ENCODE data around the gene BAIAP2L1.

GRCh38 chr7:98334081-98334480 is 66.8 kb downstream of the BAIAP2L1 start:
- TF ChIP-seq GATA3 (IDR thresholded peaks at IDR 0.05; ENCODE audit: low read depth, low read length) (no peak), GATA2 (IDR thresholded peaks at IDR 0.05; ENCODE audit: low read depth, low read length) (no peak)
